HCT116 (cell line): ENCODE results near the gene TMPRSS7. TPM values are rescaled to one million over a fixed set of nuclear protein-coding genes. Genes with fewer than 3 reads are reported as not detected.

Source experiments
- ATAC-seq: fragments of 200-7000 bp; cut with Tn5 transposase; 2 replicates; pipeline ENCODE4 v1.9.1; 2020; ENCODE audit warnings: mild to moderate bottlenecking, moderate library complexity
- BruUV-seq: library from RNA; stranded (reverse); fragments of 400-500 nt; replicated peaks from 2 replicates; lab custom pipeline; 2021; lab: Mats Ljungman, UMichigan
- CTCF ChIA-PET: fragments of 300-600 bp; sonication (Branson Sonifier 250); formaldehyde crosslinking; loops from one replicate; lab custom pipeline; 2021; ENCODE audit warnings: antibody characterized with exemption; lab: Charles Lee
- POLR2A ChIA-PET: fragments of 300-600, 350-600 bp; sonication (Branson Sonifier 250); formaldehyde crosslinking; loops from one replicate; lab custom pipeline; 2021; ENCODE audit warnings: antibody characterized with exemption; lab: Charles Lee
- RAD21 ChIA-PET, 2 experiments: fragments of 300-600 bp; sonication (Branson Sonifier 250); formaldehyde crosslinking; loops; one replicate each; lab custom pipeline; 2023; ENCODE audit warnings: low total read pairs in 2 of 2; ENCODE audit not compliant: uncharacterized antibody in 2 of 2, unreplicated experiment in 2 of 2, low non-redundant PET in 1 of 2; lab: Charles Lee
- DNase-seq: peaks from one replicate; pipeline ENCODE4 v3.0.0-alpha.2; 2010; ENCODE audit warnings: low read depth, low spot score
- H2AFZ ChIP-seq: fragments of 200-600 bp; shearing (Covaris generic), sonication (generic); 2 replicates; pipeline ENCODE4 v1.6.1; 2017; ENCODE audit warnings: low read depth, mixed run types, mixed read lengths, antibody characterized with exemption, low read length; ENCODE audit not compliant: poor library complexity, severe bottlenecking
- H3K27ac ChIP-seq: 2 replicates; pipeline ENCODE4 v1.5.1; 2012; ENCODE audit warnings: low read depth, low read length
- H3K27me3 ChIP-seq: fragments of 200-600 bp; sonication (generic); 2 replicates; pipeline ENCODE4 v1.6.1; 2016; ENCODE audit warnings: mixed run types, low read length, mixed read lengths; ENCODE audit not compliant: insufficient read depth
- H3K36me3 ChIP-seq, 2 experiments: fragments of 200-500 bp in 1 of 2; fragments of 200-600 bp in 1 of 2; sonication (Bioruptor generic) in 1 of 2; sonication (generic) in 1 of 2; 2 replicates each; pipeline versions ENCODE4 v1.5.1 to v1.6.1; 2014 to 2016; ENCODE audit warnings: low read length in 2 of 2, inconsistent platforms in 1 of 2, mixed read lengths in 1 of 2, mixed run types in 1 of 2; ENCODE audit not compliant: insufficient read depth in 2 of 2, control insufficient read depth in 1 of 2
- H3K4me1 ChIP-seq, 2 experiments: fragments of 200-600 bp in 1 of 2; sonication (generic) in 1 of 2; 2 replicates each; pipeline versions ENCODE4 v1.5.1 to v1.6.1; 2012 to 2017; ENCODE audit warnings: low read length in 2 of 2, inconsistent platforms in 1 of 2, mild to moderate bottlenecking in 1 of 2, mixed read lengths in 1 of 2, mixed run types in 1 of 2, moderate library complexity in 1 of 2; ENCODE audit not compliant: insufficient read depth in 2 of 2, control insufficient read depth in 1 of 2
- H3K4me2 ChIP-seq: fragments of 200-600 bp; sonication (generic); 2 replicates; pipeline ENCODE4 v1.6.1; 2017; ENCODE audit warnings: mixed run types, low read length, mixed read lengths
- H3K4me3 ChIP-seq, 2 experiments: fragments of 200-600 bp in 1 of 2; sonication (generic) in 1 of 2; replicated peaks in 1 of 2; 2 replicates each; pipeline ENCODE4 v1.5.1; 2011 to 2016; ENCODE audit warnings: low read length in 2 of 2, control low read depth in 1 of 2, low read depth in 1 of 2, mild to moderate bottlenecking in 1 of 2, mixed read lengths in 1 of 2, mixed run types in 1 of 2
- H3K79me2 ChIP-seq: fragments of 200-600 bp; sonication (generic); 2 replicates; pipeline ENCODE4 v1.6.1; 2017; ENCODE audit warnings: mild to moderate bottlenecking, mixed run types, low read length, moderate library complexity, mixed read lengths; ENCODE audit not compliant: insufficient read depth
- H3K9ac ChIP-seq: fragments of 200-600 bp; sonication (generic); 2 replicates; pipeline ENCODE4 v1.6.1; 2016; ENCODE audit warnings: low read length, mixed read lengths
- H3K9me2 ChIP-seq: fragments of 200-600 bp; sonication (generic), shearing (Covaris generic); 2 replicates; pipeline ENCODE4 v1.6.1; 2017; ENCODE audit warnings: mixed run types, mild to moderate bottlenecking, moderate library complexity; ENCODE audit not compliant: insufficient read depth
- H3K9me3 ChIP-seq, 2 experiments: fragments of 200-500 bp in 1 of 2; fragments of 200-600 bp in 1 of 2; sonication (Bioruptor generic) in 1 of 2; sonication (generic) in 1 of 2; 2 replicates each; pipeline ENCODE4 v1.6.1; 2014 to 2017; ENCODE audit warnings: low read length in 2 of 2, mixed read lengths in 2 of 2, inconsistent platforms in 1 of 2, low read depth in 1 of 2, mild to moderate bottlenecking in 1 of 2, mixed run types in 1 of 2, moderate library complexity in 1 of 2; ENCODE audit not compliant: control insufficient read depth in 1 of 2, insufficient read depth in 1 of 2
- H4K20me1 ChIP-seq: fragments of 200-600 bp; sonication (generic), shearing (Covaris generic); 2 replicates; pipeline ENCODE4 v1.6.1; 2017; ENCODE audit warnings: mixed run types, mild to moderate bottlenecking, moderate library complexity; ENCODE audit not compliant: insufficient read depth
- ATF3 ChIP-seq: IDR thresholded peaks from 2 replicates; pipeline ENCODE4 v1.6.1; 2012
- CBX3 ChIP-seq: IDR thresholded peaks from 2 replicates; pipeline ENCODE4 v1.6.1; 2012; ENCODE audit warnings: low read depth
- CEBPB ChIP-seq: IDR thresholded peaks from 2 replicates; pipeline ENCODE4 v1.6.1; 2012; ENCODE audit warnings: low read depth
- ELF1 ChIP-seq: IDR thresholded peaks from 2 replicates; pipeline ENCODE4 v1.6.1; 2012; ENCODE audit warnings: low read depth, borderline replicate concordance
- EZH2 ChIP-seq: fragments of 200-600 bp; sonication (generic); IDR thresholded peaks from 2 replicates; pipeline ENCODE4 v1.6.1; 2017; ENCODE audit warnings: antibody characterized with exemption, mixed run types
- EZH2phosphoT487 ChIP-seq: fragments of 200-600 bp; IDR thresholded peaks from 2 replicates; pipeline ENCODE4 v1.6.1; 2018; ENCODE audit warnings: antibody characterized with exemption, borderline replicate concordance
- FOSL1 ChIP-seq: IDR thresholded peaks from 2 replicates; pipeline ENCODE4 v1.6.1; 2012; ENCODE audit warnings: low read depth
- POLR2A ChIP-seq: IDR thresholded peaks from 2 replicates; pipeline ENCODE4 v1.7.0; 2011; ENCODE audit warnings: borderline replicate concordance; ENCODE audit not compliant: insufficient read depth, insufficient read length; ENCODE audit errors: extremely low read depth
- POLR2AphosphoS5 ChIP-seq: IDR thresholded peaks from 2 replicates; pipeline ENCODE4 v1.6.1; 2011; ENCODE audit warnings: mild to moderate bottlenecking, low read depth, low read length, moderate library complexity
- RAD21 ChIP-seq: IDR thresholded peaks from 2 replicates; pipeline ENCODE4 v1.6.1; 2012; ENCODE audit warnings: low read depth, mild to moderate bottlenecking
- SIN3A ChIP-seq: IDR thresholded peaks from 2 replicates; pipeline ENCODE4 v1.6.1; 2012; ENCODE audit warnings: low read depth
- SP1 ChIP-seq: IDR thresholded peaks from 2 replicates; pipeline ENCODE4 v1.6.1; 2012; ENCODE audit warnings: low read depth
- SRF ChIP-seq: IDR thresholded peaks from 2 replicates; pipeline ENCODE4 v1.6.1; 2012; ENCODE audit warnings: low read depth
- ZBTB33 ChIP-seq: IDR thresholded peaks from 2 replicates; pipeline ENCODE4 v1.6.1; 2011; ENCODE audit warnings: mild to moderate bottlenecking, low read length, moderate library complexity; ENCODE audit not compliant: insufficient replicate concordance; ENCODE audit errors: extremely low read depth
- ZFX ChIP-seq: fragments of 450-650 bp; IDR thresholded peaks from 2 replicates; pipeline ENCODE4 v1.6.1; 2017
- ZNF274 ChIP-seq: fragments of 200-500 bp; sonication (Bioruptor generic); IDR thresholded peaks from 2 replicates; pipeline ENCODE4 v1.6.1; 2014; ENCODE audit warnings: mild to moderate bottlenecking, low read depth, low read length, inconsistent platforms
- intact Hi-C: fragments of 100-400 bp; cut with micrococcal nuclease; formaldehyde crosslinking; loops from 2 replicates; pipeline ENCODE4 v1.10.0; 2022
- total RNA-seq: library from RNA; stranded (reverse); gene quantifications from one replicate; pipeline ENCODE4 v1.2.1, GENCODE V29; 2021; ENCODE audit not compliant: unreplicated experiment

TMPRSS7 gene
- total RNA-seq, 1 experiment from 2014 or later: not detected

GRCh38 chr3:112095731-112096130 lies 61.2 kb downstream of the TMPRSS7 start (continued):
- TF ChIP-seq ZFX (no peak), POLR2A (no peak), SIN3A (no peak), FOSL1 (no peak), CEBPB (no peak)

GRCh38 chr3:112096176-112096575 lies 61.6 kb downstream of the TMPRSS7 start:
- Histone ChIP-seq H3K27me3 (no peaks in the 10 kb centered on the region), H3K9me3 (no peaks in the 10 kb centered on the region), H3K79me2 (peaks cover 62% of the 10 kb centered on the region), H3K4me1 (peaks cover 6 to 22% of the 10 kb centered on the region in 2 experiments), H3K4me2 (no peak overlapping the region), H3K9me2 (no peaks in the 10 kb centered on the region), H2AFZ (no peak overlapping the region), H3K36me3 (peaks cover 0 to 4% of the 10 kb centered on the region in 2 experiments; a peak in 1 of 4 replicates), H3K27ac (no peak overlapping the region), H3K9ac (no peak overlapping the region), H3K4me3 (no peak overlapping the region), H4K20me1 (no peaks in the 10 kb centered on the region)
- RAD21 ChIA-PET: no interaction called here
- intact Hi-C loops: no loop called here
- BruUV-seq: TSS peak; percentile 19
- DNase-seq: no peak
- no peak for ATAC-seq
- CTCF ChIA-PET: interaction anchor here (2.8 kb wide), 1 partner anchor 15 kb away, joined by 15 read pairs; no protein-coding TSS in a partner anchor
- POLR2A ChIA-PET: no interaction called here
- TF ChIP-seq ATF3: no peak
- no peak for TF ChIP-seq SRF
- TF ChIP-seq ZBTB33: no peak
- TF ChIP-seq EZH2phosphoT487: no peak
- TF ChIP-seq FOSL1: no peak
- no peak for TF ChIP-seq POLR2AphosphoS5
- no peak for TF ChIP-seq SIN3A
- no peak for TF ChIP-seq EZH2
- no peak for TF ChIP-seq ZNF274
- TF ChIP-seq SP1: no peak
- no peak for TF ChIP-seq ZFX
- no peak for TF ChIP-seq CBX3
- TF ChIP-seq RAD21: no peak
- TF ChIP-seq CEBPB: no peak
- TF ChIP-seq ELF1: no peak
